ENCODE measurements around the gene MDFIC.

DNA sequence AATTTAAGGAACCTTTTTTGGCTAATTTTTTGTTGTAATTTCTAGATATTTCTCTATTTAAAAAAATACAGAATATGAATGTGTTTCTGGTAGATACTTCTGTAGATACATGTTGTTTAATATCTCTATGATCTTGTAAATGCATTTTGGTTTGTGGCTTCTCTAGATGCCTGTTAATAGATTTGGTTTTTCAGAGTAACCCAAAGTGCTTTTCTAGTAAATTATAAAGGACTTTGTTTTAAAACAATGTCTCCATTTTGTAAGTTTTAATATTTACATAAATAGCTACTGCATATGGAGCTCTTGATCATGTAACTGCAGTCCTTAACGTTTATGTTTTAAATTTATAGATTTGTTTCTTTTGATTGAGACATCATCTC lies 88.5 kb downstream of the MDFIC start:
- TF ChIP-seq, protein P1, sequence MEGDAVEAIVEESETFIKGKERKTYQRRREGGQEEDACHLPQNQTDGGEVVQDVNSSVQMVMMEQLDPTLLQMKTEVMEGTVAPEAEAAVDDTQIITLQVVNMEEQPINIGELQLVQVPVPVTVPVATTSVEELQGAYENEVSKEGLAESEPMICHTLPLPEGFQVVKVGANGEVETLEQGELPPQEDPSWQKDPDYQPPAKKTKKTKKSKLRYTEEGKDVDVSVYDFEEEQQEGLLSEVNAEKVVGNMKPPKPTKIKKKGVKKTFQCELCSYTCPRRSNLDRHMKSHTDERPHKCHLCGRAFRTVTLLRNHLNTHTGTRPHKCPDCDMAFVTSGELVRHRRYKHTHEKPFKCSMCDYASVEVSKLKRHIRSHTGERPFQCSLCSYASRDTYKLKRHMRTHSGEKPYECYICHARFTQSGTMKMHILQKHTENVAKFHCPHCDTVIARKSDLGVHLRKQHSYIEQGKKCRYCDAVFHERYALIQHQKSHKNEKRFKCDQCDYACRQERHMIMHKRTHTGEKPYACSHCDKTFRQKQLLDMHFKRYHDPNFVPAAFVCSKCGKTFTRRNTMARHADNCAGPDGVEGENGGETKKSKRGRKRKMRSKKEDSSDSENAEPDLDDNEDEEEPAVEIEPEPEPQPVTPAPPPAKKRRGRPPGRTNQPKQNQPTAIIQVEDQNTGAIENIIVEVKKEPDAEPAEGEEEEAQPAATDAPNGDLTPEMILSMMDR (IDR thresholded peaks at IDR 0.05): no peak
- TF ChIP-seq POLR2A (IDR thresholded peaks at IDR 0.05): no peak
